Calu3 (cell line): ENCODE data around the gene ENPP5. TPM values are rescaled to one million over a fixed set of nuclear protein-coding genes. Genes with fewer than 3 reads are reported as not detected.

Experiments used
- BruUV-seq: library from RNA; stranded (reverse); fragments of 400-500 nt; replicated peaks from 2 replicates; lab custom pipeline; 2021; lab: Mats Ljungman, UMichigan
- CTCF ChIA-PET: fragments of 300-600 bp; sonication (Branson Sonifier 250); formaldehyde crosslinking; loops from one replicate; lab custom pipeline; 2022; ENCODE audit warnings: antibody characterized with exemption; lab: Charles Lee
- DNase-seq: peaks from one replicate; pipeline ENCODE4 v3.0.0; 2022
- H3K27ac Mint-ChIP-seq: one replicate; pipeline ENCODE4 v1.8.0; 2022; ENCODE audit warnings: mixed read lengths; ENCODE audit not compliant: unreplicated experiment
- H3K27me3 Mint-ChIP-seq: one replicate; pipeline ENCODE4 v1.8.0; 2022; ENCODE audit warnings: mixed read lengths; ENCODE audit not compliant: unreplicated experiment
- H3K36me3 Mint-ChIP-seq: one replicate; pipeline ENCODE4 v1.8.0; 2022; ENCODE audit warnings: mild to moderate bottlenecking, moderate library complexity, mixed read lengths; ENCODE audit not compliant: insufficient read depth, unreplicated experiment
- H3K4me1 Mint-ChIP-seq: one replicate; pipeline ENCODE4 v1.8.0; 2022; ENCODE audit warnings: mild to moderate bottlenecking, low read depth, mixed read lengths; ENCODE audit not compliant: unreplicated experiment
- H3K4me3 Mint-ChIP-seq: one replicate; pipeline ENCODE4 v1.8.0; 2022; ENCODE audit warnings: mild to moderate bottlenecking, low read depth, moderate library complexity, mixed read lengths; ENCODE audit not compliant: unreplicated experiment
- H3K9me3 Mint-ChIP-seq: one replicate; pipeline ENCODE4 v1.8.0; 2022; ENCODE audit warnings: low read depth, mixed read lengths; ENCODE audit not compliant: unreplicated experiment
- intact Hi-C: fragments of 100-400 bp; cut with micrococcal nuclease; formaldehyde crosslinking; loops from one replicate; pipeline ENCODE4 v1.10.0; 2022; ENCODE audit not compliant: unreplicated experiment
- total RNA-seq: library from RNA; stranded (reverse); gene quantifications from 2 replicates; pipeline ENCODE4 v1.2.3, GENCODE V29; 2022
- TF ChIP-seq, protein P1 (sequence below): fragments of 200-600 bp; IDR thresholded peaks from one replicate; pipeline ENCODE4 v1.8.0; 2022; ENCODE audit warnings: antibody characterized with exemption; ENCODE audit not compliant: unreplicated experiment

Gene ENPP5
- total RNA-seq, 1 experiment from 2014 or later: 17.3 TPM

DNA sequence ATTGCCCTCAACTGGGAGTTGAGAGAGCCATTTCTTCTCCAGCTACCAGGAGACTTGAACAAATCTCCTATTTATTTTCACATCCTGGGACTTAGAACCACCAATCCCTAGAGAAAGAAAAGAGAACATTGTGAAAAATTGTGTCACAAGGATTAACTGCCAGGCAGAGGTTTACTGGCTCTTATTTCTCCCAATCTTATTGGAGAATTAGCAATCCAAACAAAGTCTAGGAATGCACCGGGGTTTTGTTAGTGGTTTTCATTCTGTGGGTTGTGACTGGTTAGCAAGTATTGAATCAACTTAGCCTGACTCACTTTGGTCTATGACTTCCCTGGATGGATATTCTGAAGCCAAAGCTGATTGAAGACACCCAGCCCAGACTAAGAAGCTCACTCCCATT, 21.2 kb upstream of the ENPP5 start:
- intact Hi-C loops: no loop called here

DNA sequence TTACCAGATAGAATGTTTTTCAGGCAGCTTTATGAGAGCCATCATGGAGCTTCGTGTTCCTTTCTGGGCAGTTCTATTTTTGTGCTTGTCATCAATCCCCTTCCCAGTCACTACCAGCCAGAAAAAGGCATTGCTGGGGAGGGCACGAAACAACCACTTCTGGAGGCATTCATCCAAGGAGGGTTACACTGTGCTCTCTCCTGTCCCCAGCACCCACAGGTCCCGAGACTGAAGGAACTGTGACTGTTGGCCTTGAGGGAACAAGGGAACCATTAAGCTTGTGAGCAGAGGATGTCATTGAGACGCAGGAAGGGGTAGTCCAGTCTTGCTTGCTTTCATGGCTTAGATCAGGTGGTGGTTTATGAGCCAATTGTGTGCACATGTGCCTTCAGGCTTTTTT, 20.1 kb upstream of the ENPP5 start:
- Mint-ChIP-seq H3K4me3 (no peak overlapping the region), H3K27ac (no peak overlapping the region), H3K9me3 (no peaks in the 10 kb centered on the region), H3K4me1 (peaks cover 10% of the 10 kb centered on the region), H3K27me3 (peaks cover 15% of the 10 kb centered on the region), H3K36me3 (no peaks in the 10 kb centered on the region)
- BruUV-seq: no TSS peak
- TF ChIP-seq, protein P1, sequence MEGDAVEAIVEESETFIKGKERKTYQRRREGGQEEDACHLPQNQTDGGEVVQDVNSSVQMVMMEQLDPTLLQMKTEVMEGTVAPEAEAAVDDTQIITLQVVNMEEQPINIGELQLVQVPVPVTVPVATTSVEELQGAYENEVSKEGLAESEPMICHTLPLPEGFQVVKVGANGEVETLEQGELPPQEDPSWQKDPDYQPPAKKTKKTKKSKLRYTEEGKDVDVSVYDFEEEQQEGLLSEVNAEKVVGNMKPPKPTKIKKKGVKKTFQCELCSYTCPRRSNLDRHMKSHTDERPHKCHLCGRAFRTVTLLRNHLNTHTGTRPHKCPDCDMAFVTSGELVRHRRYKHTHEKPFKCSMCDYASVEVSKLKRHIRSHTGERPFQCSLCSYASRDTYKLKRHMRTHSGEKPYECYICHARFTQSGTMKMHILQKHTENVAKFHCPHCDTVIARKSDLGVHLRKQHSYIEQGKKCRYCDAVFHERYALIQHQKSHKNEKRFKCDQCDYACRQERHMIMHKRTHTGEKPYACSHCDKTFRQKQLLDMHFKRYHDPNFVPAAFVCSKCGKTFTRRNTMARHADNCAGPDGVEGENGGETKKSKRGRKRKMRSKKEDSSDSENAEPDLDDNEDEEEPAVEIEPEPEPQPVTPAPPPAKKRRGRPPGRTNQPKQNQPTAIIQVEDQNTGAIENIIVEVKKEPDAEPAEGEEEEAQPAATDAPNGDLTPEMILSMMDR: no peak
- intact Hi-C loops: no loop called here
- no peak for DNase-seq
- CTCF ChIA-PET: no interaction called here

More for the DNA sequence above, 21.2 kb upstream of the ENPP5 start:
- no peaks in the 10 kb centered on the region for H3K9me3 Mint-ChIP-seq
- peaks cover 24% of the 10 kb centered on the region for H3K27me3 Mint-ChIP-seq
- CTCF ChIA-PET: no interaction called here
- H3K4me1 Mint-ChIP-seq: no peaks in the 10 kb centered on the region
- TF ChIP-seq, protein P1: no peak
- no TSS peak for BruUV-seq
- H3K36me3 Mint-ChIP-seq: no peaks in the 10 kb centered on the region
- no peak overlapping the region for H3K4me3 Mint-ChIP-seq
- no peak overlapping the region for H3K27ac Mint-ChIP-seq
- no peak for DNase-seq

DNA sequence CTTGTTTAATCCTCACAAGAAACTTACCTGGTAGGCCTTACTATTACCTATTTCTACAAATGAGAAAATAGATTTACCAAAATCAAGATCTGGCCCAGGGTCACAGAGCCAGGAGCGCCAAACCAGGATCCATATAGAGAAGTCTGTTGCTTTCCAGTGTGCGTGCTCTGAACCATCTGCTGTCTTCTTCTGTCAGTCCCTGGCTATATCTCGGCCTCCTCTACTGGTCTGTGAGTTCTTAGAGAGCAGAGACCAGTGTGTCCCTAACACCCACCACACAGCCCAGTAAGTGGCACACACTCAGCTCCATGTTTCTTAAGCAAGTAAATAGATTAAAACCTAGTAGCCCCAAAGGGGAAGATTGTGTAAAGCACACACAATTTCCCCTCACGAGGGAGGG, 18.9 kb upstream of the ENPP5 start:
- Mint-ChIP-seq H3K27me3 (peaks cover 26% of the 10 kb centered on the region), H3K4me1 (peaks cover 19% of the 10 kb centered on the region), H3K4me3 (no peak overlapping the region), H3K27ac (no peak overlapping the region), H3K36me3 (no peaks in the 10 kb centered on the region), H3K9me3 (no peaks in the 10 kb centered on the region)
- CTCF ChIA-PET: no interaction called here
- DNase-seq: no peak
- intact Hi-C loops: no loop called here
- TF ChIP-seq, protein P1: no peak
- no TSS peak for BruUV-seq

DNA sequence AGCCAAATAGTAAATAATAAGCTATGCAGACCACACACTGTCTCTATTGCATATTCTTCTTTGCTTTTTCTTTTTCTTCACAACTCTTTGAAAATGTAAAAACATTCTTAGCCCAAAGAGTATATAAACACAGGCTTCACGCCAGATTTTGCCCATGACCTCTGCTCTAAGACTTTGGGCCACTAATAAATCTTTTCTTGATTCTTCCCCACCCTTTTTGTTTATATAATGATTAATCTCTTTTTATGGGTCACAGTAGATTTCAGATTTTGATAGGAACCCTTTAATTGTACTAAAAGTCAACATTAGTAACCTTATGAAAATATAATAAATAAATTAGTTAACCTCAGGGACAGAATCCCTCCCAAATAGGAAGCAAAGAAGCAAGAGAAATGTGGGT, 15.8 kb upstream of the ENPP5 start:
- CTCF ChIA-PET: interaction anchor here (0.6 kb wide), 2 partner anchors 10 to 278 kb away, joined by 3 to 4 read pairs; no protein-coding TSS in a partner anchor
- intact Hi-C loops: no loop called here
- no peak for DNase-seq
- Mint-ChIP-seq H3K9me3 (no peaks in the 10 kb centered on the region), H3K36me3 (no peaks in the 10 kb centered on the region), H3K27me3 (peaks cover 33% of the 10 kb centered on the region), H3K4me3 (no peak overlapping the region), H3K27ac (no peak overlapping the region), H3K4me1 (peaks cover 19% of the 10 kb centered on the region)
- TF ChIP-seq, protein P1: no peak
- BruUV-seq: no TSS peak
